Kidney epithelial cell (primary cell): ENCODE results near the gene SH3BP5L. TPM values are rescaled to one million over a fixed set of nuclear protein-coding genes. Genes with fewer than 3 reads are reported as not detected.

Source experiments
- DNase-seq: peaks from one replicate; pipeline ENCODE4 v3.0.0-alpha.2; 2010; ENCODE audit warnings: low read depth
- H3K27me3 ChIP-seq: 2 replicates; pipeline ENCODE4 v1.6.0; 2011; ENCODE audit warnings: low read length; ENCODE audit not compliant: control insufficient read depth, insufficient read depth
- H3K36me3 ChIP-seq: 2 replicates; pipeline ENCODE4 v1.5.1; 2011; ENCODE audit warnings: low read length; ENCODE audit not compliant: control insufficient read depth, insufficient read depth
- H3K4me3 ChIP-seq: 2 replicates; pipeline ENCODE4 v1.5.1; 2011; ENCODE audit warnings: low read depth, mild to moderate bottlenecking, control low read depth, low read length
- CTCF ChIP-seq: IDR thresholded peaks from 2 replicates; pipeline ENCODE4 v1.5.1; 2011; ENCODE audit warnings: mild to moderate bottlenecking, moderate library complexity, low read length, control low read depth, inconsistent platforms; ENCODE audit not compliant: insufficient read depth, poor library complexity, severe bottlenecking
- total RNA-seq: library from RNA; depleted of rRNA; stranded (reverse); fragments of >200 nt; gene quantifications from 2 replicates; pipeline ENCODE4 v1.2.3, GENCODE V29; 2015

SH3BP5L gene
- total RNA-seq, 1 donor from 2014 or later, result 36.1 TPM

GRCh38 chr1:248844526-248844925, 18.8 kb upstream of the SH3BP5L start:
- Histone ChIP-seq H3K27me3 (no peaks in the 10 kb centered on the region), H3K4me3 (no peak overlapping the region), H3K36me3 (no peaks in the 10 kb centered on the region)
- no peak for TF ChIP-seq CTCF
- no peak for DNase-seq

- Histone ChIP-seq H3K27me3 (no peaks in the 10 kb centered on the region), H3K36me3 (no peaks in the 10 kb centered on the region), H3K4me3 (no peak overlapping the region)
- TF ChIP-seq CTCF, result no peak
- no peak for DNase-seq
Observed at GRCh38 chr1:248843687-248844086, 18.0 kb upstream of the SH3BP5L start.

- Histone ChIP-seq H3K4me3 (no peak overlapping the region), H3K27me3 (no peaks in the 10 kb centered on the region), H3K36me3 (no peaks in the 10 kb centered on the region)
- DNase-seq, result no peak
- TF ChIP-seq CTCF, result no peak
Observed at GRCh38 chr1:248842781-248843331, 17.1 kb upstream of the SH3BP5L start.

DNA sequence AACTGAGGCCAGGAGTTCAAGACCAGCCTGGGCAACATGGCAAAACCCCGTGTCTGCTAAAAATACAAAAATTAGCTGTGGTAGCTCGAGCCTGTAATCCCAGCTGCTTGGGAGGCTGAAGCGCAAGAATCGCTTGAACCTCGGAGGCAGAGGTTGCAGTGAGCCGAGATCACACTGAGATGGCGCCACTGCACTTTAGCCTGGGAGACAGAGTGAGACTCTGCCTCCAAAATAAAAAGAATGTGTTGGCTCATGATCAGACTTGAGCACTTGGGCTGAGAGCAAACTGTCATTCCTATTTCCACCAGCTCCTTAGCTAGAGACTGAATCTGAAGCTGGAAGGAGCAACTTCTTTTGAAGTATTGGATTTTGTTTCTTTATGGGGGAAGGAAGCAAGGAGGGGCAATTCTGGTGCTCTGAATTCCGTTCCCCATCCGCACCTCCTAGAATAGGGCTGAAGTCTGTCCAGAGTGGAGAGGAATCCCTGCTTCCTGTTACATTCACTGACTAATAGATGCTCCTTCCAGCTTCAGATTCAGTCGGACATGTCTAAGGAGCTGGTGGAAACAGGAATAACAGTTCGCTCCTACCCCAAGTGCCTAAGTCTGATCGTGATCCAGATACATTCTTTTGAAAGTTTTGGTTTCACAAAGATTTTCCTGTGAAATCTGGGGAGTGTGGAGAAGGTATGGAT, 16.1 kb upstream of the SH3BP5L start:
- H3K27me3 ChIP-seq, result no peaks in the 10 kb centered on the region
- H3K36me3 ChIP-seq, result no peaks in the 10 kb centered on the region
- peak; percentile 44 for TF ChIP-seq CTCF
- no peak overlapping the region for H3K4me3 ChIP-seq
- no peak for DNase-seq

DNA sequence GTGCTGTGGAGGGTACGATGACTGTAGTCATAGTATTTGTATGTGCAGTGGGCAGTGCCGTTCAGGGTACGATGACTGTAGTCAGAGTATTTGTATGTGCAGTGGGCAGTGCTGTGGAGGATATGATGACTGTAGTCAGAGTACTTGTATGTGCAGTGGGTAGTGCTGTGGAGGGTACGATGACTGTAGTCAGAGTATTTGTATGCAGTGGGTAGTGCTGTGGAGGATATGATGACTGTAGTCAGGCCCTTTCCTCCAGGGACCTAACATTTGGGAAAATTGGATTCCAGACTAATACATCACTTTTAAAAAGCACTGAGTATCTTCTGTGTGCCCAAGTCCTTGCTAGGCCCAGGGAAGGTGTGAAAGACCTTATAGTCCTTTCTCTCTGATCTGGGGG, 15.2 kb upstream of the SH3BP5L start:
- H3K4me3 ChIP-seq, result no peak overlapping the region
- no peaks in the 10 kb centered on the region for H3K27me3 ChIP-seq
- DNase-seq, result no peak
- no peaks in the 10 kb centered on the region for H3K36me3 ChIP-seq
- TF ChIP-seq CTCF, result no peak

DNA sequence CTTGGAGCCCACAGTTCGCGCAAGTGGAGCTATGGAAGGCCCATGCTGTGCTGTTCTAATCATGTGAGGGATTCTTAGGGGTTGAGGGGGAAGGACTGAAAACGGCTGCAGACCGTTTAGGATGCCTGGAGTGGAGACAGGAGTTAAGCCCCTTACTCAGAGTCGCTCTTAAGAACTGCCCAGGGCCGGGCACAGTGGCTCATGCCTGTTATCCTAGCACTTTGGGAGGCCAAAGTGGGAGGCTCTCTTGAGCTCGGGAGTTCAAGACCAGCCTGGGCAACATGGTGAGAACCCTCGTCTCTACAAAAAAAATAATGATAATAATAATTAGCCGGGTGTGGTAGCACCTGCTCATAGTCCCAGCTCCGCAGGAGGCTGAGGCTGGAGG, 13.4 kb upstream of the SH3BP5L start:
- Histone ChIP-seq H3K27me3 (no peaks in the 10 kb centered on the region), H3K4me3 (peak overlapping the region; percentile 93), H3K36me3 (no peaks in the 10 kb centered on the region)
- no peak for DNase-seq
- TF ChIP-seq CTCF, result no peak
